ENCODE results near the gene PHF10. TPM values are rescaled to one million over a fixed set of nuclear protein-coding genes. Genes with fewer than 3 reads are reported as not detected.
"Not testable (repeated sequence)": the region's sequence is repeated elsewhere in the genome, so short reads cannot be mapped to it uniquely, and the experiment has no call there.

The PHF10 gene
- 100 to 1,000 TPM; 111 to 122 (median 119) TPM for polyA plus RNA-seq (ENCODE audit: insufficient read length in 3 of 3)

GRCh38 chr6:169724494-169725124, at the start of gene PHF10:
Gene PHF10 (minus strand): TSS chr6:169724500. CDS start chr6:169723931, 569 bp downstream.
- DNase-seq (ENCODE audit: low read depth in 3 of 3, low spot score in 2 of 3), result no peak

- no peak for DNase-seq (ENCODE audit: low read depth in 3 of 3, low spot score in 2 of 3)
Measured at GRCh38 chr6:169766921-169767736, 42.8 kb upstream of the PHF10 start.

GRCh38 chr6:169766232-169766631, 41.9 kb upstream of the PHF10 start:
- no peak for DNase-seq (ENCODE audit: low read depth in 3 of 3, low spot score in 2 of 3)

- not testable (repeated sequence) for DNase-seq (ENCODE audit: low read depth in 3 of 3, low spot score in 2 of 3)
Measured at GRCh38 chr6:169765789-169766188, 41.5 kb upstream of the PHF10 start.

GRCh38 chr6:169763881-169764280, 39.6 kb upstream of the PHF10 start:
- no peak for DNase-seq (ENCODE audit: low read depth in 3 of 3, low spot score in 2 of 3)

- DNase-seq (ENCODE audit: low read depth in 3 of 3, low spot score in 2 of 3), result no peak
Measured at GRCh38 chr6:169763308-169763707, 39.0 kb upstream of the PHF10 start.

- no peak for DNase-seq (ENCODE audit: low read depth in 3 of 3, low spot score in 2 of 3)
Measured at GRCh38 chr6:169755162-169755561, 30.9 kb upstream of the PHF10 start.

- DNase-seq (ENCODE audit: low read depth in 3 of 3, low spot score in 2 of 3), result no peak
Measured at GRCh38 chr6:169752074-169752623, 27.8 kb upstream of the PHF10 start.

GRCh38 chr6:169751242-169752073, 27.2 kb upstream of the PHF10 start, which contains the start of the genes DYNLT2 and ERMARD:
Gene DYNLT2 (minus strand): TSS chr6:169751572. CDS start chr6:169751458, 114 bp downstream.
Gene ERMARD (plus strand): TSS chr6:169751622. CDS start chr6:169751658, 36 bp downstream.
- DNase-seq (ENCODE audit: low read depth in 3 of 3, low spot score in 2 of 3), result peak; percentile 87 to 91 (median 90)

GRCh38 chr6:169746556-169746955, 22.3 kb upstream of the PHF10 start:
- no peak for DNase-seq (ENCODE audit: low read depth in 3 of 3, low spot score in 2 of 3)

- DNase-seq (ENCODE audit: low read depth in 3 of 3, low spot score in 2 of 3), result no peak
Measured at GRCh38 chr6:169745405-169745804, 21.1 kb upstream of the PHF10 start.

- no peak for DNase-seq (ENCODE audit: low read depth in 3 of 3, low spot score in 2 of 3)
Measured at GRCh38 chr6:169741344-169741743, 17.0 kb upstream of the PHF10 start.

GRCh38 chr6:169738976-169739529, 14.8 kb upstream of the PHF10 start:
- DNase-seq (ENCODE audit: low read depth in 3 of 3, low spot score in 2 of 3), result no peak

- DNase-seq (ENCODE audit: low read depth in 3 of 3, low spot score in 2 of 3), result no peak
Measured at GRCh38 chr6:169738204-169738975, 14.1 kb upstream of the PHF10 start.

- DNase-seq (ENCODE audit: low read depth in 3 of 3, low spot score in 2 of 3), result no peak
Measured at GRCh38 chr6:169729961-169730360, 5.7 kb upstream of the PHF10 start.

GRCh38 chr6:169726963-169727362, 2.7 kb upstream of the PHF10 start:
- DNase-seq (ENCODE audit: low read depth in 3 of 3, low spot score in 2 of 3), result no peak

- no peak for DNase-seq (ENCODE audit: low read depth in 3 of 3, low spot score in 2 of 3)
Measured at GRCh38 chr6:169726049-169726400, 1.7 kb upstream of the PHF10 start.

- DNase-seq (ENCODE audit: low read depth in 3 of 3, low spot score in 2 of 3), result peak in 1 of 3 donors; percentile 51
Measured at GRCh38 chr6:169725125-169726048, 1.1 kb upstream of the PHF10 start.

Data from right renal cortex interstitium (tissue), 3 donors.